Epithelial cell of proximal tubule (primary cell): ENCODE measurements around the gene ANKMY1. TPM values are rescaled to one million over a fixed set of nuclear protein-coding genes. Genes with fewer than 3 reads are reported as not detected.
"Not testable (repeated sequence)": the region's sequence is repeated elsewhere in the genome, so short reads cannot be mapped to it uniquely, and the experiment has no call there.

Source experiments
- DNase-seq: peaks from one replicate; pipeline ENCODE4 v3.0.0-alpha.2; 2011; ENCODE audit warnings: low read depth
- H3K4me3 ChIP-seq: 2 replicates; pipeline ENCODE4 v1.5.1; 2011; ENCODE audit warnings: low read depth, mild to moderate bottlenecking, low read length
- total RNA-seq: library from RNA; depleted of rRNA; stranded (reverse); fragments of >200 nt; gene quantifications from 2 replicates; pipeline ENCODE4 v1.2.3, GENCODE V29; 2015
- TF ChIP-seq, protein P1 (sequence below): conservative IDR thresholded peaks from 2 replicates; pipeline ENCODE4 v1.5.1; 2012; ENCODE audit warnings: low read depth, mild to moderate bottlenecking, low read length

The ANKMY1 gene
- total RNA-seq, 1 donor from 2014 or later: 4.0 TPM

DNA sequence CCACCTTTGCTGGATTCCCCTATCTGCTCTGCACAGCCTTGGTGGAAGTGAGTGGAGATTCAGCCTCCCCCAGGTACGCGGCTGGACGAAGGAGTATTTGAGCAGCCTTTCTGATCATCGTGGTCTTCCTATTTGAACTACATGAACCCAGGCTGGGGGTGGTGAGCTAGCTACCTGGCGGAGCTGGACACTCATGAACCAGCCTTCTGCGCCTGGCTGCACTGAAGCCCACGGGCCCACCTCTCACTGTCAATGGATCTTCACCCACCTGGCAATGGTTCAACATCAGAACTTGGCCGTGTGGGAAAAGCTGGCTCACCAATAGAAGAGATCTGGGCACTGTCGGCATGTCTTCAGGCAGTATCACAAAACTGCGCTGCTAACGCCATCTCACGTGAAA lies 35.4 kb downstream of the ANKMY1 start:
- TF ChIP-seq, protein P1, sequence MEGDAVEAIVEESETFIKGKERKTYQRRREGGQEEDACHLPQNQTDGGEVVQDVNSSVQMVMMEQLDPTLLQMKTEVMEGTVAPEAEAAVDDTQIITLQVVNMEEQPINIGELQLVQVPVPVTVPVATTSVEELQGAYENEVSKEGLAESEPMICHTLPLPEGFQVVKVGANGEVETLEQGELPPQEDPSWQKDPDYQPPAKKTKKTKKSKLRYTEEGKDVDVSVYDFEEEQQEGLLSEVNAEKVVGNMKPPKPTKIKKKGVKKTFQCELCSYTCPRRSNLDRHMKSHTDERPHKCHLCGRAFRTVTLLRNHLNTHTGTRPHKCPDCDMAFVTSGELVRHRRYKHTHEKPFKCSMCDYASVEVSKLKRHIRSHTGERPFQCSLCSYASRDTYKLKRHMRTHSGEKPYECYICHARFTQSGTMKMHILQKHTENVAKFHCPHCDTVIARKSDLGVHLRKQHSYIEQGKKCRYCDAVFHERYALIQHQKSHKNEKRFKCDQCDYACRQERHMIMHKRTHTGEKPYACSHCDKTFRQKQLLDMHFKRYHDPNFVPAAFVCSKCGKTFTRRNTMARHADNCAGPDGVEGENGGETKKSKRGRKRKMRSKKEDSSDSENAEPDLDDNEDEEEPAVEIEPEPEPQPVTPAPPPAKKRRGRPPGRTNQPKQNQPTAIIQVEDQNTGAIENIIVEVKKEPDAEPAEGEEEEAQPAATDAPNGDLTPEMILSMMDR: no peak
- DNase-seq: no peak
- H3K4me3 ChIP-seq: no peak overlapping the region

DNA sequence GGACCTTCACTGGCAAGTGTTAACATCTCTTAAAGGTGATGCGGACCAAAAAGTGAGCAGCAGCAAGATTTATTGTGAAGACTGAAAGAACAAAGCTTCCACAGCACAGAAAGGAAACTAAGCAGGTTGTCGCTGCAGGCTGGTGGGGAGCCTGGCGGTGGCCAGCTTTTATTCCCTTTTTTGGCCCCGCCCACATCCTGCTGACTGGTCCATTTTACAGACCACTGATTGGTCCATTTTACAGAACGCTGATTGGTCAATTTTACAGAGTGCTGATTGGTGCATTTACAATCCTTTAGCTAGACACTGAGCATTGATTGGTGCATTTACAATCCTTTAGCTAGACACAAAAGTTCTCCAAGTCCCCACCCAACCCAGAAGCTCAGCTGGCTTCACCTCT lies 35.9 kb downstream of the ANKMY1 start:
- H3K4me3 ChIP-seq, DNase-seq: not testable (repeated sequence)

DNA sequence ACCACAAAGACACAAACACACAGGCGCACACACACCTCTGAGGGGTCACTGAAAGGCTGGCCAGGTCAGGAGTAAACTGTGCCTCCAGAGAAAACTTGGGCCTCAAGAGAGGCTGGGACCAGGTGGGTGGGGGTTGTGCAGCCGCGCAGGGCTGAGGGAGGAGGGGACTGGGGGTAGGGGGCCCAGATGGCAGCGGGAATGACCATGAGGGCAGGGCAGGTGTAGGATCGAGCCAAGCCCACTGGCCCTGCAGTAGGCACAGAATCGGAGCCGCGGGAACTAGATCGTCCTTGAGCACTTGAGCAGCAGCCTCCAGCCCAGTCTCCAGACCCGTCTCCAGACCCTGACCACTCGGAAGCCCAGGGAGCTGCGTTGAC lies 36.8 kb downstream of the ANKMY1 start:
- no peak overlapping the region for H3K4me3 ChIP-seq
- DNase-seq: no peak
- TF ChIP-seq, protein P1: no peak

DNA sequence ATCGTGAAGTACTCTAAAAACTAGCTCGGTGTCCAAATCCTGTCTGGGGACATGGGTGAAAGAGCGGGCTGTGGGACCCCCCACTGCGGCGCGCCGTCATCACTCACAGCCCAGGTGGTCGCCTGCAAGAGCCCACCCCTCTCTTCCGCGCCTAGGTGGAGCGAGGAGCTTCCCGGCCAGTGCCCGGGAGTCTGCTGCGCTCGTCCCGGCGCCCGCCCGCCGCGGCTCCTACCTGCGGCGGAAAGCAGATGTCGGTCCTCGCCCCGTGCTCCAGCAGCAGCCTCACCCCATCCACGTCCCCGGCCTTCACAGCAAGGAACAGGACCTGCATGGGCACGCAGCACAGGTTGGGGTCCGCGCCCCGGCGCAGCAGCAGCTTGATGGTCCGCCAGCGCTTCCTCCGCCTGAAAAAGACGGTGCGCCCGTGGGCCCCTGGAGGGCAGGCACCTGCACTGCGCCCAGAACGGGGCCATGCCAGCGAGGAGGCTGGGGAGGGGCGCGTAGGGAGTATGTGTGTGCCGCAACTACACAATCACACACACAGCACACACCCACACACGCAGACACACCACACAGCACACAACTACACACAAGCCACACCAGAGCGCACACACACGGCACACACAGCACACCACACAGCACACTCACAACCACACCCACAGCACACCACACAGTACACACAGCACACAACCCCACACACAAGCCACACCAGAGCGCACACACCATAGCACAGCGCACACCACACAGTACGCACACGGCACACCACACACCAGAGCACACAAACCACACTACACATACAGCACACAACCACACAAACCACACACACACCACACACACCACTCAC lies 37.4 kb downstream of the ANKMY1 start:
- TF ChIP-seq, protein P1: no peak
- H3K4me3 ChIP-seq: no peak overlapping the region
- no peak for DNase-seq

DNA sequence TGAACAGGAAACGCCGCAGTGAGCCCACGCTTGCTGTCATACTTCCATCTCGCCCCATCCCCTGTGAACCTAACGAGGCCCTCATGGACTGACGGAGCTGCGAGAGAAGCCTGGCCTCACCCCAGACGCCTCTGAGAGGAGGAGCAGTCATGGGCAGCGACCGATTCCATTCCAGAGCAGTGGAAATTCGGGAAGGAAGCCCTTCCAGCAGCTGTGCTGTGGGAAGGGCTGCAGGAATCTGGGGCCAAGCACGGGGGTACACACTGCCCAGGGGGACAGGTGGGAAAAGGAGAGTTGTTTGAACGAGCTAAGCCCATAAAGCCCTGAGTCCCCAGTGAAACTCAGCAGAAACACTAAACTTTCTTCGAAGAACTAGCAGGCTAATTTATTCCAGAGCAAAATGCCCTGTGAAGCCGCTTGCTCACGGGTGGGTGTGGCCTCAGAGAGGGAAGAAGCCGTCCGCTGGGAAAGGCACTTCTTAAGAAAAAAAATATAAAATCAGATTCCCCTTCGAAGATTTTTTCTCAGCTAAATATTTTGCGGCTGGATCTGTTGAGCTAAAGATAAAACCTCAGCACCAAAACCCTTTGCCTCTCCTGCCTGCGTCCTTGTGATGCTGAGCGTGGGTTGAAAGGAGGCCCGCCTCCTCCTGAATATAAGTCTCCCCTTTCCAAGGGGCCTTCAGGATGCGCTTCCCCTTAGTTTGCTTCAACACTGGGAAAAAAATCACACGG lies 38.2 kb downstream of the ANKMY1 start:
- no peak overlapping the region for H3K4me3 ChIP-seq
- DNase-seq: no peak
- TF ChIP-seq, protein P1: no peak

DNA sequence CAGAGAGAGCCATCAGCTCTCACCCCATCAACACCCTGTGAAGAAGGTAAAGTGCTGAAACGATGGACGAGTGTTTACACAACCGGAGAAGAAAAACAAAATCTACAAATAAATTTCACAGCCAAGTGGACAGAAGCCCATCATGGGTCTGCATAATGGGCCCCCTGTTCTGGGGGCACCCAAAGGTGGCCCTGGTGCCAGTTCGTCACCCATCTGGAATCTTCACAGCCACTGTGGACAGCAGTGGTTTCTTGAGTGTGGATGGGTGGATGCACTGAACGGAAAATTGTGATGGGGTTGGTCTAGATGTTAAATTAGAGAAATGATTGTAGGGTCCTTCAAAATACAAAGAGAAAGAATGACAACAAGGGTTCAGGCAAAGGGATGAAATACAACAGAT lies 38.8 kb downstream of the ANKMY1 start:
- no peak overlapping the region for H3K4me3 ChIP-seq
- TF ChIP-seq, protein P1: no peak
- no peak for DNase-seq

DNA sequence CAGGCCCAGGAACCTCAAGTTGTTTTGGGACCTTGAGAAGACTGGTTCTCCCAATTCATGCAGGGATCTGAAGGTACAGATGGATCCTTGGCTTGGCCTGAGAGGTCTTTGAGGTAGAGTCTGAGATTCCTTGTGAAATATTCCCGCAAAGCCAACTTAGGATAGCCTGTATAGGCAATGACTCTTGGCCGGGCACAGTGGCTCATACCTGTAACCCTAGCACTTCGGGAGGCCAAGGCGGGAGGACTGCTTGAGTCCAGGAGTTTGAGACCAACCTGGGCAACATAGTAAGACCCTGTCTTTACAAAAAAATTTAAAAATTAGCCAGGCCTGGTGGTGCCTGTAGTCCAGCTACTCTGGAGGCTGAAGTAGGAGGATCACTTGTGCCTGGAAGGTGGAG lies 40.4 kb downstream of the ANKMY1 start:
- no peak overlapping the region for H3K4me3 ChIP-seq
- TF ChIP-seq, protein P1: no peak
- no peak for DNase-seq
